Loucy (cell line): ENCODE results near the gene BRD4.

Source experiments
- CTCF ChIP-seq: fragments of 200-600 bp; sonication (generic); conservative IDR thresholded peaks from 2 replicates; pipeline ENCODE4 v1.5.1; 2014; ENCODE audit warnings: mild to moderate bottlenecking, antibody characterized with exemption, low read length
- EZH2phosphoT487 ChIP-seq: fragments of 200-600 bp; IDR thresholded peaks from 2 replicates; pipeline ENCODE4 v1.6.1; 2018; ENCODE audit warnings: antibody characterized with exemption, mild to moderate bottlenecking, moderate library complexity, borderline replicate concordance

- TF ChIP-seq CTCF (no peak), EZH2phosphoT487 (no peak)
Measured at GRCh38 chr19:15199661-15200552, 132.4 kb downstream of the BRD4 start.
